HepG2 (cell line): ENCODE results near the gene RELL1. TPM values are rescaled to one million over a fixed set of nuclear protein-coding genes. Genes with fewer than 3 reads are reported as not detected.

Source experiments
- ASH2L ChIP-seq: fragments of 300-600, 200-600 bp; sonication (generic); IDR thresholded peaks from 2 replicates; pipeline ENCODE4 v1.7.0; 2017; ENCODE audit warnings: low read depth, mild to moderate bottlenecking, moderate library complexity, mixed read lengths, low read length; ENCODE audit not compliant: insufficient read length
- CREB1 ChIP-seq, 2 experiments: fragments of 450-650 bp in 1 of 2; IDR thresholded peaks; 2 replicates each; pipeline ENCODE4 v1.6.1; 2016 to 2017; ENCODE audit warnings: control low read depth in 1 of 2, mild to moderate bottlenecking in 1 of 2, missing compliant biosample characterization in 1 of 2, missing genetic modification characterization in 1 of 2
- DPF2 ChIP-seq: sonication (generic); formaldehyde crosslinking; IDR thresholded peaks from 2 replicates; pipeline ENCODE4 v1.4.0; 2020; ENCODE audit warnings: mild to moderate bottlenecking, low read depth, missing genetic modification reagents, borderline replicate concordance
- HNRNPLL ChIP-seq: fragments of 200-400 bp; formaldehyde crosslinking; IDR thresholded peaks from 2 replicates; pipeline ENCODE4 v1.6.1; 2017; ENCODE audit warnings: mild to moderate bottlenecking, low read depth, low read length; ENCODE audit not compliant: poor library complexity, severe bottlenecking
- SMAD9 ChIP-seq: sonication (generic); formaldehyde crosslinking; IDR thresholded peaks from 2 replicates; pipeline ENCODE4 v1.5.1; 2020; ENCODE audit warnings: mild to moderate bottlenecking, missing genetic modification reagents
- TBX3 ChIP-seq: fragments of 450-650 bp; IDR thresholded peaks from 2 replicates; pipeline ENCODE4 v1.6.1; 2017; ENCODE audit warnings: antibody characterized with exemption, mild to moderate bottlenecking, inconsistent platforms, borderline replicate concordance
- ZBTB7A ChIP-seq: sonication (generic); formaldehyde crosslinking; IDR thresholded peaks from 2 replicates; pipeline ENCODE4 v1.8.0; 2022; ENCODE audit warnings: mild to moderate bottlenecking, missing genetic modification reagents
- ZNF619 ChIP-seq: sonication (generic); formaldehyde crosslinking; IDR thresholded peaks from 2 replicates; pipeline ENCODE4 v1.4.0; 2020; ENCODE audit warnings: mild to moderate bottlenecking, missing genetic modification reagents
- polyA plus RNA-seq, 8 experiments: library from polyadenylated mRNA; depleted of rRNA in 3 of 8; stranded (reverse) in 7 of 8; unstranded in 1 of 8; fragments of >200 nt; fragmentation: Illumina TruSeq in 4 of 8; extraction: Trizol in 4 of 8; gene quantifications; 2 replicates each; pipeline versions ENCODE4 v1.2.1 to v1.2.3, GENCODE V29; 2011 to 2016; ENCODE audit warnings: low read depth in 4 of 8, missing spikeins in 1 of 8, mixed read lengths in 1 of 8; ENCODE audit not compliant: insufficient read depth in 1 of 8
- total RNA-seq, 5 experiments: library from RNA; depleted of rRNA; stranded (reverse); fragments of >200 nt; fragmentation: Illumina TruSeq; extraction: Trizol; gene quantifications; 2 replicates each; pipeline ENCODE4 v1.2.3, GENCODE V29; 2016; ENCODE audit warnings: low read depth in 1 of 5
- TF ChIP-seq, protein P1 (sequence below): sonication (generic); formaldehyde crosslinking; IDR thresholded peaks from 2 replicates; pipeline ENCODE4 v1.5.1; 2020; ENCODE audit warnings: mild to moderate bottlenecking, missing genetic modification reagents, moderate library complexity
- TF ChIP-seq, protein P2 (sequence below): sonication (generic); formaldehyde crosslinking; IDR thresholded peaks from 2 replicates; pipeline ENCODE4 v1.5.1; 2020; ENCODE audit warnings: missing genetic modification reagents, mild to moderate bottlenecking, borderline replicate concordance
- TF ChIP-seq, protein P3 (sequence below): IDR thresholded peaks from 2 replicates; pipeline ENCODE4 v1.6.1; 2016
- TF ChIP-seq, protein P4 (sequence below): sonication (generic); formaldehyde crosslinking; IDR thresholded peaks from 2 replicates; pipeline ENCODE4 v1.8.0; 2022; ENCODE audit warnings: missing genetic modification reagents, low read depth, mild to moderate bottlenecking, borderline replicate concordance
- TF ChIP-seq, protein P5 (sequence below): sonication (generic); formaldehyde crosslinking; IDR thresholded peaks from 2 replicates; pipeline ENCODE4 v1.8.1; 2023; ENCODE audit warnings: missing genetic modification reagents, inconsistent platforms, borderline replicate concordance
- TF ChIP-seq, protein P6 (sequence below): sonication (generic); formaldehyde crosslinking; conservative IDR thresholded peaks from 2 replicates; pipeline ENCODE4 v1.8.0; 2022; ENCODE audit warnings: missing genetic modification reagents

Gene RELL1
- total and polyA plus RNA-seq, 2 of the 13 experiments (the other 11 are each of a cell fraction or from before 2014, with no cell fraction given): 8.4 to 58.4 TPM

DNA sequence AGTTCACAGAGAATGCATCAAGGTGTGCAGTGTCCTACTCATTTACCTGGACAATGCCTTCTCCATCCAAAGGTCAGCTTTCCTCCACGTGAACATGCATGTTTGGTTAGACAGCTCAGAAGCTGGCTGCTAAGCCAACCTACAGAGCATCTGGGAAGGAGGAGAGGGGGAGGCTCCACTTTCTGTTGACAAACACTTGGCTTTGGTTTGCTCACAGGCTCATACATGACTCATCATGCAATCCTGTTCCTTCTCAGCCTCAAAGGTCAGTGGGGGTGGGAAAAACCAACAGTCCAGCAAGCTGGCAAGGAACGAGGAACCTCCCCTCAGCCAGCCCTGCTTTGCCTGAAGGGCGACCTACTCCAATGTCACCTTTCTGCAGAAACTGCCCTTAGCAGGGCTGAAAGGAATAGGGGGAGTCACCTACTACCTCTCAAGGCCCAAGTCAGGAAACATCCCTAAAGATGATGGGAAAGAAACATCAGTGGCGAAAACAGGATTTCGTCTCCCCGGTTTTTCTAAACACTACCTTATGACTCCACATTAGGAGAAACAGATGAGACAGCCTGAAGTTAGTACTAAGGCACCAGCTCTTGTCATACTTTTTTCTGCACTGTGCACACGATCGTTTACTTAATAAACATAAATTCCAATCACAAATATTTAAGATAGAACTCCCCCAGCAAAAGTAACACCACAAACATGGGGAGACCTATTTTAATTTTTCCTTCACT, 37.9 kb downstream of the RELL1 start (continued):
- TF ChIP-seq, protein P1, sequence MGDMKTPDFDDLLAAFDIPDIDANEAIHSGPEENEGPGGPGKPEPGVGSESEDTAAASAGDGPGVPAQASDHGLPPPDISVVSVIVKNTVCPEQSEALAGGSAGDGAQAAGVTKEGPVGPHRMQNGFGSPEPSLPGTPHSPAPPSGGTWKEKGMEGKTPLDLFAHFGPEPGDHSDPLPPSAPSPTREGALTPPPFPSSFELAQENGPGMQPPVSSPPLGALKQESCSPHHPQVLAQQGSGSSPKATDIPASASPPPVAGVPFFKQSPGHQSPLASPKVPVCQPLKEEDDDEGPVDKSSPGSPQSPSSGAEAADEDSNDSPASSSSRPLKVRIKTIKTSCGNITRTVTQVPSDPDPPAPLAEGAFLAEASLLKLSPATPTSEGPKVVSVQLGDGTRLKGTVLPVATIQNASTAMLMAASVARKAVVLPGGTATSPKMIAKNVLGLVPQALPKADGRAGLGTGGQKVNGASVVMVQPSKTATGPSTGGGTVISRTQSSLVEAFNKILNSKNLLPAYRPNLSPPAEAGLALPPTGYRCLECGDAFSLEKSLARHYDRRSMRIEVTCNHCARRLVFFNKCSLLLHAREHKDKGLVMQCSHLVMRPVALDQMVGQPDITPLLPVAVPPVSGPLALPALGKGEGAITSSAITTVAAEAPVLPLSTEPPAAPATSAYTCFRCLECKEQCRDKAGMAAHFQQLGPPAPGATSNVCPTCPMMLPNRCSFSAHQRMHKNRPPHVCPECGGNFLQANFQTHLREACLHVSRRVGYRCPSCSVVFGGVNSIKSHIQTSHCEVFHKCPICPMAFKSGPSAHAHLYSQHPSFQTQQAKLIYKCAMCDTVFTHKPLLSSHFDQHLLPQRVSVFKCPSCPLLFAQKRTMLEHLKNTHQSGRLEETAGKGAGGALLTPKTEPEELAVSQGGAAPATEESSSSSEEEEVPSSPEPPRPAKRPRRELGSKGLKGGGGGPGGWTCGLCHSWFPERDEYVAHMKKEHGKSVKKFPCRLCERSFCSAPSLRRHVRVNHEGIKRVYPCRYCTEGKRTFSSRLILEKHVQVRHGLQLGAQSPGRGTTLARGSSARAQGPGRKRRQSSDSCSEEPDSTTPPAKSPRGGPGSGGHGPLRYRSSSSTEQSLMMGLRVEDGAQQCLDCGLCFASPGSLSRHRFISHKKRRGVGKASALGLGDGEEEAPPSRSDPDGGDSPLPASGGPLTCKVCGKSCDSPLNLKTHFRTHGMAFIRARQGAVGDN (CRISPR knock-in tag): peak; percentile 26; the same call in 1 of the 2 replicates
- no peak for TF ChIP-seq SMAD9 (CRISPR knock-in tag)
- TF ChIP-seq HNRNPLL: no peak
- TF ChIP-seq, protein P2, sequence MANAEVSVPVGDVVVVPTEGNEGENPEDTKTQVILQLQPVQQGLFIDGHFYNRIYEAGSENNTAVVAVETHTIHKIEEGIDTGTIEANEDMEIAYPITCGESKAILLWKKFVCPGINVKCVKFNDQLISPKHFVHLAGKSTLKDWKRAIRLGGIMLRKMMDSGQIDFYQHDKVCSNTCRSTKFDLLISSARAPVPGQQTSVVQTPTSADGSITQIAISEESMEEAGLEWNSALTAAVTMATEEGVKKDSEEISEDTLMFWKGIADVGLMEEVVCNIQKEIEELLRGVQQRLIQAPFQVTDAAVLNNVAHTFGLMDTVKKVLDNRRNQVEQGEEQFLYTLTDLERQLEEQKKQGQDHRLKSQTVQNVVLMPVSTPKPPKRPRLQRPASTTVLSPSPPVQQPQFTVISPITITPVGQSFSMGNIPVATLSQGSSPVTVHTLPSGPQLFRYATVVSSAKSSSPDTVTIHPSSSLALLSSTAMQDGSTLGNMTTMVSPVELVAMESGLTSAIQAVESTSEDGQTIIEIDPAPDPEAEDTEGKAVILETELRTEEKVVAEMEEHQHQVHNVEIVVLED (CRISPR knock-in tag): no peak
- TF ChIP-seq TBX3: peak; percentile 72; the same call in 1 of the 2 replicates
- TF ChIP-seq, protein P3, sequence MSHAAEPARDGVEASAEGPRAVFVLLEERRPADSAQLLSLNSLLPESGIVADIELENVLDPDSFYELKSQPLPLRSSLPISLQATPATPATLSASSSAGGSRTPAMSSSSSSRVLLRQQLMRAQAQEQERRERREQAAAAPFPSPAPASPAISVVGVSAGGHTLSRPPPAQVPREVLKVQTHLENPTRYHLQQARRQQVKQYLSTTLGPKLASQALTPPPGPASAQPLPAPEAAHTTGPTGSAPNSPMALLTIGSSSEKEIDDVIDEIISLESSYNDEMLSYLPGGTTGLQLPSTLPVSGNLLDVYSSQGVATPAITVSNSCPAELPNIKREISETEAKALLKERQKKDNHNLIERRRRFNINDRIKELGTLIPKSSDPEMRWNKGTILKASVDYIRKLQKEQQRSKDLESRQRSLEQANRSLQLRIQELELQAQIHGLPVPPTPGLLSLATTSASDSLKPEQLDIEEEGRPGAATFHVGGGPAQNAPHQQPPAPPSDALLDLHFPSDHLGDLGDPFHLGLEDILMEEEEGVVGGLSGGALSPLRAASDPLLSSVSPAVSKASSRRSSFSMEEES: no peak; the same call in 1 of the 2 replicates
- TF ChIP-seq, protein P4, sequence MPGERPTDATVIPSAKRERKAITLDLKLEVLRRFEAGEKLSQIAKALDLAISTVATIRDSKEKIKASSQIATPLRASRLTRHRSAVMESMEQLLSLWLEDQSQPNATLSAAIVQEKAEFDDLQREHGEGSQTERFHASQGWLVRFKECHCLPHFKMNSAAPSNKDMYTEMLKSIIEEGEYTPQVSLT (CRISPR knock-in tag): no peak
- 0 out of 2 replicates have a peak, but pooled peaks have one; percentile 43 for TF ChIP-seq ZNF619 (CRISPR knock-in tag)
- TF ChIP-seq CREB1 (IDR thresholded peaks at IDR 0.05): peak; percentile 28; the same call in 1 of the 2 replicates
- TF ChIP-seq CREB1 (CRISPR knock-in tag; IDR thresholded peaks at IDR 0.05): peak; percentile 27; the same call in 1 of the 2 replicates
- TF ChIP-seq, protein P5, sequence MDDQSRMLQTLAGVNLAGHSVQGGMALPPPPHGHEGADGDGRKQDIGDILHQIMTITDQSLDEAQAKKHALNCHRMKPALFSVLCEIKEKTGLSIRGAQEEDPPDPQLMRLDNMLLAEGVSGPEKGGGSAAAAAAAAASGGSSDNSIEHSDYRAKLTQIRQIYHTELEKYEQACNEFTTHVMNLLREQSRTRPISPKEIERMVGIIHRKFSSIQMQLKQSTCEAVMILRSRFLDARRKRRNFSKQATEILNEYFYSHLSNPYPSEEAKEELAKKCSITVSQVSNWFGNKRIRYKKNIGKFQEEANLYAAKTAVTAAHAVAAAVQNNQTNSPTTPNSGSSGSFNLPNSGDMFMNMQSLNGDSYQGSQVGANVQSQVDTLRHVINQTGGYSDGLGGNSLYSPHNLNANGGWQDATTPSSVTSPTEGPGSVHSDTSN: no peak
- TF ChIP-seq ZBTB7A (CRISPR knock-in tag): no peak
- TF ChIP-seq DPF2 (CRISPR knock-in tag): peak; percentile 89
- TF ChIP-seq, protein P6, sequence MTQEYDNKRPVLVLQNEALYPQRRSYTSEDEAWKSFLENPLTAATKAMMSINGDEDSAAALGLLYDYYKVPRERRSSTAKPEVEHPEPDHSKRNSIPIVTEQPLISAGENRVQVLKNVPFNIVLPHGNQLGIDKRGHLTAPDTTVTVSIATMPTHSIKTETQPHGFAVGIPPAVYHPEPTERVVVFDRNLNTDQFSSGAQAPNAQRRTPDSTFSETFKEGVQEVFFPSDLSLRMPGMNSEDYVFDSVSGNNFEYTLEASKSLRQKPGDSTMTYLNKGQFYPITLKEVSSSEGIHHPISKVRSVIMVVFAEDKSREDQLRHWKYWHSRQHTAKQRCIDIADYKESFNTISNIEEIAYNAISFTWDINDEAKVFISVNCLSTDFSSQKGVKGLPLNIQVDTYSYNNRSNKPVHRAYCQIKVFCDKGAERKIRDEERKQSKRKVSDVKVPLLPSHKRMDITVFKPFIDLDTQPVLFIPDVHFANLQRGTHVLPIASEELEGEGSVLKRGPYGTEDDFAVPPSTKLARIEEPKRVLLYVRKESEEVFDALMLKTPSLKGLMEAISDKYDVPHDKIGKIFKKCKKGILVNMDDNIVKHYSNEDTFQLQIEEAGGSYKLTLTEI (CRISPR knock-in tag): no peak
- TF ChIP-seq ASH2L: peak; percentile 73
